Measurements from ENCODE around the gene NTSR2.

The NTSR2 gene

GRCh38 chr2:11657195-11657594, 12.8 kb downstream of the NTSR2 start:
- no peak for TF ChIP-seq JUND (IDR thresholded peaks at IDR 0.05; ENCODE audit: low read depth)
- in situ Hi-C loops (cut with HindIII; ENCODE audit: low pct_unique_long_range_greater_than_20kb, low sequenced_read_pairs): no loop called here
- DNase-seq (ENCODE audit: low read depth in 1 of 2, low spot score in 1 of 2): no peak

- in situ Hi-C loops (cut with HindIII; ENCODE audit: low pct_unique_long_range_greater_than_20kb, low sequenced_read_pairs): no loop called here
- DNase-seq (ENCODE audit: low read depth in 1 of 2, low spot score in 1 of 2): no peak
These were observed 13.3 kb downstream of the NTSR2 start for GRCh38 chr2:11656671-11657101.

GRCh38 chr2:11656252-11656651, 13.7 kb downstream of the NTSR2 start:
- no peak for DNase-seq (ENCODE audit: low read depth in 1 of 2, low spot score in 1 of 2)
- no peak for TF ChIP-seq JUND (IDR thresholded peaks at IDR 0.05; ENCODE audit: low read depth)
- in situ Hi-C loops (cut with HindIII; ENCODE audit: low pct_unique_long_range_greater_than_20kb, low sequenced_read_pairs): no loop called here

More at GRCh38 chr2:11656671-11657101, 13.3 kb downstream of the NTSR2 start:
- no peak for TF ChIP-seq JUND (IDR thresholded peaks at IDR 0.05; ENCODE audit: low read depth)

- DNase-seq (ENCODE audit: low read depth in 1 of 2, low spot score in 1 of 2): peak in 1 of 2 experiments; percentile 45
- in situ Hi-C loops (cut with HindIII; ENCODE audit: low pct_unique_long_range_greater_than_20kb, low sequenced_read_pairs): no loop called here
- TF ChIP-seq JUND (IDR thresholded peaks at IDR 0.05; ENCODE audit: low read depth): no peak
These were observed 14.5 kb downstream of the NTSR2 start for GRCh38 chr2:11655495-11655894.

GRCh38 chr2:11652553-11652952, 17.4 kb downstream of the NTSR2 start:
- in situ Hi-C loops (cut with HindIII; ENCODE audit: low pct_unique_long_range_greater_than_20kb, low sequenced_read_pairs): no loop called here
- no peak for DNase-seq (ENCODE audit: low read depth in 1 of 2, low spot score in 1 of 2)
- no peak for TF ChIP-seq JUND (IDR thresholded peaks at IDR 0.05; ENCODE audit: low read depth)

- in situ Hi-C loops (cut with HindIII; ENCODE audit: low pct_unique_long_range_greater_than_20kb, low sequenced_read_pairs): no loop called here
- no peak for DNase-seq (ENCODE audit: low read depth in 1 of 2, low spot score in 1 of 2)
- TF ChIP-seq JUND (IDR thresholded peaks at IDR 0.05; ENCODE audit: low read depth): no peak
These were observed 18.0 kb downstream of the NTSR2 start for GRCh38 chr2:11651856-11652548.

- in situ Hi-C loops (cut with HindIII; ENCODE audit: low pct_unique_long_range_greater_than_20kb, low sequenced_read_pairs): no loop called here
- TF ChIP-seq JUND (IDR thresholded peaks at IDR 0.05; ENCODE audit: low read depth): no peak
- no peak for DNase-seq (ENCODE audit: low read depth in 1 of 2, low spot score in 1 of 2)
These were observed 20.9 kb downstream of the NTSR2 start for GRCh38 chr2:11649093-11649492.

- DNase-seq (ENCODE audit: low read depth in 1 of 2, low spot score in 1 of 2): peak; percentile 41 to 52
- in situ Hi-C loops (cut with HindIII; ENCODE audit: low pct_unique_long_range_greater_than_20kb, low sequenced_read_pairs): no loop called here
These were observed 22.0 kb downstream of the NTSR2 start for GRCh38 chr2:11647834-11648600.

GRCh38 chr2:11646530-11646929, 23.5 kb downstream of the NTSR2 start:
- DNase-seq (ENCODE audit: low read depth in 1 of 2, low spot score in 1 of 2): no peak

More at GRCh38 chr2:11647834-11648600, 22.0 kb downstream of the NTSR2 start:
- TF ChIP-seq JUND (IDR thresholded peaks at IDR 0.05; ENCODE audit: low read depth): no peak

GRCh38 chr2:11644293-11644692, 25.7 kb downstream of the NTSR2 start:
- no peak for DNase-seq (ENCODE audit: low read depth in 1 of 2, low spot score in 1 of 2)
- no peak for TF ChIP-seq JUND (IDR thresholded peaks at IDR 0.05; ENCODE audit: low read depth)
- in situ Hi-C loops (cut with HindIII; ENCODE audit: low pct_unique_long_range_greater_than_20kb, low sequenced_read_pairs): no loop called here

More at GRCh38 chr2:11646530-11646929, 23.5 kb downstream of the NTSR2 start:
- TF ChIP-seq JUND (IDR thresholded peaks at IDR 0.05; ENCODE audit: low read depth): no peak
- in situ Hi-C loops (cut with HindIII; ENCODE audit: low pct_unique_long_range_greater_than_20kb, low sequenced_read_pairs): no loop called here

GRCh38 chr2:11642972-11643371, 27.0 kb downstream of the NTSR2 start:
- no peak for DNase-seq (ENCODE audit: low read depth in 1 of 2, low spot score in 1 of 2)
- TF ChIP-seq JUND (IDR thresholded peaks at IDR 0.05; ENCODE audit: low read depth): no peak
- in situ Hi-C loops (cut with HindIII; ENCODE audit: low pct_unique_long_range_greater_than_20kb, low sequenced_read_pairs): no loop called here

GRCh38 chr2:11640132-11640531, 29.9 kb downstream of the NTSR2 start:
- in situ Hi-C loops (cut with HindIII; ENCODE audit: low pct_unique_long_range_greater_than_20kb, low sequenced_read_pairs): no loop called here
- TF ChIP-seq JUND (IDR thresholded peaks at IDR 0.05; ENCODE audit: low read depth): no peak
- no peak for DNase-seq (ENCODE audit: low read depth in 1 of 2, low spot score in 1 of 2)

GRCh38 chr2:11639503-11639902, 30.5 kb downstream of the NTSR2 start:
- in situ Hi-C loops (cut with HindIII; ENCODE audit: low pct_unique_long_range_greater_than_20kb, low sequenced_read_pairs): no loop called here
- no peak for TF ChIP-seq JUND (IDR thresholded peaks at IDR 0.05; ENCODE audit: low read depth)

More at GRCh38 chr2:11639503-11639902, 30.5 kb downstream of the NTSR2 start:
- DNase-seq (ENCODE audit: low read depth in 1 of 2, low spot score in 1 of 2): no peak
